ENCODE measurements around the gene VSTM4. TPM values are rescaled to one million over a fixed set of nuclear protein-coding genes. Genes with fewer than 3 reads are reported as not detected.
A peak's percentile ranks its signal among the peaks of the same experiment; 100 is the strongest.

The VSTM4 gene
- 2.8 and 4.4 TPM in 2 replicates for polyA plus RNA-seq (2011; rRNA removed)
- 2.8 and 4.2 TPM in 2 replicates for polyA minus RNA-seq (2011; rRNA and poly(A)+ RNA removed)

GRCh38 chr10:49115015-49115795 lies at the start of gene VSTM4:
Gene VSTM4 (minus strand): TSS chr10:49115522. CDS start chr10:49115485, 37 bp downstream.
- ChIA-PET CTCF (interaction anchor here (1.8 kb wide), 1 partner anchor 459 kb away, joined by 7 read pairs; no protein-coding TSS in a partner anchor), POLR2A (no interaction called here)
- H3K36me3 ChIP-seq (ENCODE audit: control insufficient read depth, insufficient read depth, low read length): no peaks in the 10 kb centered on the region; the same call in none of the 2 replicates
- no peak for TF ChIP-seq CTCF (IDR thresholded peaks at IDR 0.05; ENCODE audit: insufficient read depth, low read depth, low read length)
- DNase-seq (ENCODE audit: low read depth): no peak
- H3K27me3 ChIP-seq (ENCODE audit: control insufficient read depth, insufficient read depth, low read length): no peaks in the 10 kb centered on the region; the same call in 1 of the 2 replicates
- peak within 1 kb of the TSS; percentile 59 for H3K4me3 ChIP-seq (ENCODE audit: low read depth, low read length)

- TF ChIP-seq CTCF (IDR thresholded peaks at IDR 0.05; ENCODE audit: insufficient read depth, low read depth, low read length): peak; percentile 64
- H3K4me3 ChIP-seq (ENCODE audit: low read depth, low read length): no peak overlapping the region
- H3K27me3 ChIP-seq (ENCODE audit: control insufficient read depth, insufficient read depth, low read length): no peaks in the 10 kb centered on the region
- no peak for DNase-seq (ENCODE audit: low read depth)
- CTCF ChIA-PET: interaction anchor here (0.7 to 5.0 kb wide), 13 partner anchors 24 to 508 kb away, joined by 3 to 45 read pairs (median 4); no protein-coding TSS in a partner anchor
- no peaks in the 10 kb centered on the region for H3K36me3 ChIP-seq (ENCODE audit: control insufficient read depth, insufficient read depth, low read length)
- POLR2A ChIA-PET: no interaction called here
These were observed 49.4 kb upstream of the VSTM4 start for GRCh38 chr10:49164559-49165188.

- POLR2A ChIA-PET: no interaction called here
- Histone ChIP-seq H3K27me3 (ENCODE audit: control insufficient read depth, insufficient read depth, low read length) (no peaks in the 10 kb centered on the region), H3K4me3 (ENCODE audit: low read depth, low read length) (no peak overlapping the region), H3K36me3 (ENCODE audit: control insufficient read depth, insufficient read depth, low read length) (no peaks in the 10 kb centered on the region)
- DNase-seq (ENCODE audit: low read depth): no peak
- TF ChIP-seq CTCF (IDR thresholded peaks at IDR 0.05; ENCODE audit: insufficient read depth, low read depth, low read length): no peak
- CTCF ChIA-PET: interaction anchor here (0.7 to 5.0 kb wide), 12 partner anchors 23 to 507 kb away, joined by 3 to 45 read pairs (median 4); no protein-coding TSS in a partner anchor
These were observed 48.4 kb upstream of the VSTM4 start for GRCh38 chr10:49163741-49164140.

- POLR2A ChIA-PET: no interaction called here
- Histone ChIP-seq H3K36me3 (ENCODE audit: control insufficient read depth, insufficient read depth, low read length) (no peaks in the 10 kb centered on the region), H3K4me3 (ENCODE audit: low read depth, low read length) (no peak overlapping the region), H3K27me3 (ENCODE audit: control insufficient read depth, insufficient read depth, low read length) (no peaks in the 10 kb centered on the region)
- CTCF ChIA-PET: interaction anchor here (0.8 to 5.0 kb wide), 9 partner anchors 8 to 507 kb away, joined by 3 to 45 read pairs (median 8); no protein-coding TSS in a partner anchor
- TF ChIP-seq CTCF (IDR thresholded peaks at IDR 0.05; ENCODE audit: insufficient read depth, low read depth, low read length): no peak
- DNase-seq (ENCODE audit: low read depth): no peak
These were observed 47.5 kb upstream of the VSTM4 start for GRCh38 chr10:49162761-49163310.

GRCh38 chr10:49162063-49162462 lies 46.7 kb upstream of the VSTM4 start:
- CTCF ChIA-PET: interaction anchor here (0.8 to 5.0 kb wide), 19 partner anchors 9 to 506 kb away, joined by 3 to 45 read pairs (median 6); no protein-coding TSS in a partner anchor
- no peak for DNase-seq (ENCODE audit: low read depth)
- Histone ChIP-seq H3K27me3 (ENCODE audit: control insufficient read depth, insufficient read depth, low read length) (no peaks in the 10 kb centered on the region), H3K36me3 (ENCODE audit: control insufficient read depth, insufficient read depth, low read length) (no peaks in the 10 kb centered on the region), H3K4me3 (ENCODE audit: low read depth, low read length) (no peak overlapping the region)
- POLR2A ChIA-PET: no interaction called here
- no peak for TF ChIP-seq CTCF (IDR thresholded peaks at IDR 0.05; ENCODE audit: insufficient read depth, low read depth, low read length)
